IMR-90 (cell line): ENCODE measurements around the gene FUT8. TPM values are rescaled to one million over a fixed set of nuclear protein-coding genes. Genes with fewer than 3 reads are reported as not detected.

Source experiments
- ATAC-seq: fragments of 200-7000 bp; cut with Tn5 transposase; 2 replicates; pipeline ENCODE4 v1.9.1; 2020; ENCODE audit warnings: low read depth, mild to moderate bottlenecking, moderate library complexity
- BruUV-seq: library from RNA; stranded (reverse); fragments of 400-500 nt; replicated peaks from 2 replicates; lab custom pipeline; 2021; lab: Mats Ljungman, UMichigan
- CTCF ChIA-PET: fragments of 300-600 bp; formaldehyde crosslinking; extraction: SDS; loops from one replicate; lab custom pipeline; 2021; ENCODE audit warnings: antibody characterized with exemption; lab: Yijun Ruan, JAX
- POLR2A ChIA-PET: fragments of 300-600 bp; sonication (Branson Sonifier 250); formaldehyde crosslinking; loops from one replicate; lab custom pipeline; 2022; ENCODE audit warnings: antibody characterized with exemption; ENCODE audit not compliant: unreplicated experiment; lab: Charles Lee
- DNase-seq: peaks from one replicate; pipeline ENCODE4 v3.0.0; 2013
- H2AFZ ChIP-seq: replicated peaks from 2 replicates; pipeline ENCODE3; 2013; ENCODE audit warnings: low read length, mild to moderate bottlenecking; ENCODE audit not compliant: poor library complexity
- H2AK5ac ChIP-seq: 2 replicates; pipeline ENCODE4 v1.6.1; 2013; ENCODE audit warnings: low read depth, low read length, inconsistent platforms
- H2AK9ac ChIP-seq: replicated peaks from 2 replicates; pipeline ENCODE3; 2013; ENCODE audit warnings: mild to moderate bottlenecking, low read depth, low read length, moderate library complexity; ENCODE audit not compliant: poor library complexity
- H2BK120ac ChIP-seq: 2 replicates; pipeline ENCODE4 v1.6.1; 2013; ENCODE audit warnings: low read depth, low read length, inconsistent platforms
- H2BK15ac ChIP-seq: 3 replicates; pipeline ENCODE4 v1.6.1; 2013; ENCODE audit warnings: low read depth, low read length, inconsistent platforms
- H2BK20ac ChIP-seq: 2 replicates; pipeline ENCODE4 v1.6.1; 2013; ENCODE audit warnings: low read depth, mild to moderate bottlenecking, inconsistent platforms, low read length, moderate library complexity
- H2BK5ac ChIP-seq: 2 replicates; pipeline ENCODE4 v1.6.1; 2013; ENCODE audit warnings: mild to moderate bottlenecking, low read depth, low read length, inconsistent platforms; ENCODE audit not compliant: poor library complexity, severe bottlenecking
- H3K14ac ChIP-seq: replicated peaks from 2 replicates; pipeline ENCODE4 v1.6.1; 2013; ENCODE audit warnings: low read depth, low read length, inconsistent platforms
- H3K18ac ChIP-seq: 2 replicates; pipeline ENCODE4 v1.6.1; 2013; ENCODE audit warnings: low read depth, low read length, control low read depth
- H3K23ac ChIP-seq: 2 replicates; pipeline ENCODE4 v1.6.1; 2013; ENCODE audit warnings: low read depth, low read length, inconsistent platforms
- H3K27ac ChIP-seq: 2 replicates; pipeline ENCODE4 v1.5.1; 2013; ENCODE audit warnings: mild to moderate bottlenecking, control low read depth, low read length; ENCODE audit not compliant: insufficient read depth
- H3K27me3 ChIP-seq: 2 replicates; pipeline ENCODE4 v1.6.1; 2013; ENCODE audit warnings: low read length; ENCODE audit not compliant: control insufficient read depth, insufficient read depth
- H3K36me3 ChIP-seq: 2 replicates; pipeline ENCODE4 v1.6.1; 2013; ENCODE audit warnings: low read length, mixed read lengths; ENCODE audit not compliant: control insufficient read depth, insufficient read depth
- H3K4ac ChIP-seq: 2 replicates; pipeline ENCODE4 v1.6.1; 2013; ENCODE audit warnings: low read depth, low read length, inconsistent platforms
- H3K4me1 ChIP-seq: 2 replicates; pipeline ENCODE4 v1.6.1; 2013; ENCODE audit warnings: low read length, mixed read lengths; ENCODE audit not compliant: control insufficient read depth, insufficient read depth
- H3K4me2 ChIP-seq: 2 replicates; pipeline ENCODE4 v1.6.1; 2013; ENCODE audit warnings: low read depth, mild to moderate bottlenecking, control low read depth, low read length, moderate library complexity
- H3K4me3 ChIP-seq: 2 replicates; pipeline ENCODE4 v1.5.1; 2013; ENCODE audit warnings: low read depth, mild to moderate bottlenecking, control low read depth, low read length, moderate library complexity; ENCODE audit not compliant: insufficient read depth
- H3K56ac ChIP-seq: 2 replicates; pipeline ENCODE4 v1.6.1; 2013; ENCODE audit warnings: low read length, inconsistent platforms; ENCODE audit not compliant: insufficient read depth; ENCODE audit errors: extremely low read depth
- H3K79me1 ChIP-seq, 2 experiments: 2 replicates each; pipeline ENCODE4 v1.6.1; 2013; ENCODE audit warnings: low read length in 2 of 2, inconsistent platforms in 1 of 2, low read depth in 1 of 2
- H3K9ac ChIP-seq: 2 replicates; pipeline ENCODE4 v1.6.1; 2013; ENCODE audit warnings: low read depth, low read length, control low read depth
- H3K9me1 ChIP-seq: 2 replicates; pipeline ENCODE4 v1.6.1; 2013; ENCODE audit warnings: low read length, inconsistent platforms; ENCODE audit not compliant: insufficient read depth
- H3K9me3 ChIP-seq: 2 replicates; pipeline ENCODE4 v1.6.1; 2013; ENCODE audit warnings: low read length; ENCODE audit not compliant: control insufficient read depth, insufficient read depth
- H4K20me1 ChIP-seq: 2 replicates; pipeline ENCODE4 v1.6.1; 2013; ENCODE audit warnings: low read length, inconsistent platforms; ENCODE audit not compliant: insufficient read depth
- H4K5ac ChIP-seq: 2 replicates; pipeline ENCODE4 v1.6.1; 2013; ENCODE audit warnings: mild to moderate bottlenecking, low read depth, low read length, control low read depth
- H4K8ac ChIP-seq, 2 experiments: 2 replicates each; pipeline ENCODE4 v1.6.1; 2013; ENCODE audit warnings: low read depth in 2 of 2, low read length in 2 of 2, control low read depth in 1 of 2, inconsistent platforms in 1 of 2
- H4K91ac ChIP-seq: 2 replicates; pipeline ENCODE4 v1.6.1; 2013; ENCODE audit warnings: low read depth, low read length, inconsistent platforms; ENCODE audit not compliant: insufficient read depth
- BHLHE40 ChIP-seq: fragments of 150-350 bp; IDR thresholded peaks from 2 replicates; pipeline ENCODE4 v1.6.1; 2016; ENCODE audit warnings: mild to moderate bottlenecking, low read depth, low read length
- CEBPB ChIP-seq: IDR thresholded peaks from 2 replicates; pipeline ENCODE4 v1.6.1; 2012; ENCODE audit warnings: low read depth, low read length, improper control_type of control experiment
- CHD1 ChIP-seq: IDR thresholded peaks from 2 replicates; pipeline ENCODE4 v1.6.1; 2012; ENCODE audit warnings: low read depth, low read length, improper control_type of control experiment
- CTCF ChIP-seq: conservative IDR thresholded peaks from 2 replicates; pipeline ENCODE4 v1.5.1; 2012; ENCODE audit warnings: mild to moderate bottlenecking, low read depth, low read length, improper control_type of control experiment
- ELK1 ChIP-seq: fragments of 150-350 bp; IDR thresholded peaks from 2 replicates; pipeline ENCODE4 v1.6.1; 2016; ENCODE audit warnings: low read depth, mild to moderate bottlenecking, low read length, moderate library complexity, borderline replicate concordance
- FOS ChIP-seq: fragments of 150-350 bp; IDR thresholded peaks from 2 replicates; pipeline ENCODE4 v1.6.1; 2016; ENCODE audit warnings: low read depth, low read length
- MAFK ChIP-seq: IDR thresholded peaks from 2 replicates; pipeline ENCODE4 v1.6.1; 2012; ENCODE audit warnings: low read depth, low read length, improper control_type of control experiment
- MAZ ChIP-seq: IDR thresholded peaks from 2 replicates; pipeline ENCODE4 v1.6.1; 2012; ENCODE audit warnings: low read depth, mild to moderate bottlenecking, low read length, improper control_type of control experiment, moderate library complexity, borderline replicate concordance
- NFE2L2 ChIP-seq: fragments of 150-350 bp; IDR thresholded peaks from 2 replicates; pipeline ENCODE4 v1.6.1; 2016; ENCODE audit warnings: low read depth, mild to moderate bottlenecking, low read length
- RAD21 ChIP-seq: IDR thresholded peaks from 2 replicates; pipeline ENCODE4 v1.6.1; 2012; ENCODE audit warnings: low read length, improper control_type of control experiment
- SMC3 ChIP-seq: fragments of 150-350 bp; IDR thresholded peaks from 2 replicates; pipeline ENCODE4 v1.6.1; 2016; ENCODE audit warnings: low read depth, mild to moderate bottlenecking, antibody characterized with exemption, low read length, moderate library complexity
- USF2 ChIP-seq: fragments of 150-350 bp; IDR thresholded peaks from 2 replicates; pipeline ENCODE4 v1.6.1; 2017; ENCODE audit warnings: mild to moderate bottlenecking, antibody characterized with exemption, low read length, low read depth
- WGBS, 2 experiments: methylation state at CpG; one replicate each; pipeline versions ENCODE4 v1.1.5 to v1.1.7; 2013; ENCODE audit warnings: missing lambda C conversion rate in 2 of 2; ENCODE audit not compliant: insufficient read length in 1 of 2; ENCODE audit errors: extremely low coverage in 2 of 2; 5-methylcytosine and 5-hydroxymethylcytosine counted together
- dilution Hi-C: fragments of 300-500 bp; cut with HindIII; formaldehyde crosslinking; loops from one replicate; pipeline ENCODE4 v1.14.3; 2018; ENCODE audit warnings: low sequenced_read_pairs; ENCODE audit not compliant: unreplicated experiment
- in situ Hi-C: fragments of 300-500 bp; cut with MboI; formaldehyde crosslinking; loops from 3 replicates; pipeline ENCODE4 v1.14.3; 2019; ENCODE audit warnings: low sequenced_read_pairs, inconsistent platforms, mixed read lengths
- intact Hi-C: fragments of 100-400 bp; cut with micrococcal nuclease; formaldehyde crosslinking; loops from 2 replicates; pipeline ENCODE4 v1.10.0; 2022
- polyA plus RNA-seq, 3 experiments: library from polyadenylated mRNA; depleted of rRNA; stranded (reverse); fragments of >200 nt; gene quantifications; 2 replicates each; pipeline ENCODE4 v1.2.3, GENCODE V29; 2012; ENCODE audit warnings: low replicate concordance in 1 of 3
- total RNA-seq: library from RNA; depleted of rRNA; stranded (reverse); fragments of >200 nt; gene quantifications from 2 replicates; pipeline ENCODE4 v1.2.3, GENCODE V29; 2012

FUT8 gene
- total and polyA plus RNA-seq, 2 of the 4 experiments (the other 2 are of a cell fraction): 15.6 to 72.9 TPM

GRCh38 chr14:65432361-65432948 is 19.9 kb downstream of the FUT8 start:
- Histone ChIP-seq H3K4ac (no peak overlapping the region), H3K9me3 (no peaks in the 10 kb centered on the region; the same call in 1 of the 2 replicates), H3K79me1 (peaks cover 8 to 39% of the 10 kb centered on the region in 2 experiments; a peak in 3 of 4 replicates), H2BK20ac (no peak overlapping the region), H2AFZ (no peak overlapping the region), H2AK9ac (no peak overlapping the region), H3K14ac (no peak overlapping the region), H3K27ac (no peak overlapping the region), H2BK15ac (no peak overlapping the region), H3K36me3 (peaks cover 2% of the 10 kb centered on the region; the same call in 1 of the 2 replicates), H4K8ac (no peak overlapping the region), H3K27me3 (no peaks in the 10 kb centered on the region), H3K18ac (no peak overlapping the region; the same call in 1 of the 2 replicates), H4K20me1 (no peaks in the 10 kb centered on the region), H4K91ac (no peak overlapping the region), H3K23ac (no peak overlapping the region), H3K4me2 (no peak overlapping the region), H2BK5ac (no peak overlapping the region), H2AK5ac (no peak overlapping the region), H3K4me1 (peaks cover 2% of the 10 kb centered on the region), H4K5ac (no peak overlapping the region), H3K9ac (no peak overlapping the region), H3K9me1 (no peaks in the 10 kb centered on the region), H2BK120ac (no peak overlapping the region), H3K56ac (no peak overlapping the region), H3K4me3 (no peak overlapping the region)
- no peak for TF ChIP-seq FOS
- no peak for TF ChIP-seq CTCF
- TF ChIP-seq MAZ: no peak
- no peak for TF ChIP-seq NFE2L2
- TF ChIP-seq ELK1: no peak
- no peak for TF ChIP-seq MAFK
- no peak for TF ChIP-seq CHD1
- TF ChIP-seq RAD21: no peak
- TF ChIP-seq BHLHE40: no peak
- TF ChIP-seq CEBPB: no peak
- TF ChIP-seq SMC3: no peak
- no peak for TF ChIP-seq USF2
- POLR2A ChIA-PET: no interaction called here
- ATAC-seq (no peak), DNase-seq (no peak)
- no TSS peak for BruUV-seq
- dilution Hi-C loops (no loop called here), in situ Hi-C loops (no loop called here), intact Hi-C loops (no loop called here)
- 100% methylated on average over 2 of the region's 6 CpGs; no CpG with 5 or more reads in 1 of the 2 experiments for WGBS, 2 experiments
- CTCF ChIA-PET: no interaction called here
